Transverse colon (tissue), 3 donors: ENCODE results near the gene RAB4A.
"Not testable (repeated sequence)": the region's sequence is repeated elsewhere in the genome, so short reads cannot be mapped to it uniquely, and the experiment has no call there.

ENCODE experiments used
- CTCF ChIP-seq, 5 experiments: fragments of 200-600 bp in 3 of 5; fragments of 450-650 bp in 2 of 5; sonication (generic) in 3 of 5; IDR thresholded peaks; 1 replicate in 2 of 5; 2 replicates in 3 of 5; pipeline ENCODE4 v1.5.1; 2016 to 2017; ENCODE audit warnings: antibody characterized with exemption in 5 of 5, inconsistent platforms in 3 of 5, mild to moderate bottlenecking in 2 of 5, moderate library complexity in 1 of 5
- POLR2A ChIP-seq: fragments of 450-650 bp; IDR thresholded peaks from one replicate; pipeline ENCODE4 v1.6.1; 2016; ENCODE audit warnings: antibody characterized with exemption, mild to moderate bottlenecking, moderate library complexity

DNA sequence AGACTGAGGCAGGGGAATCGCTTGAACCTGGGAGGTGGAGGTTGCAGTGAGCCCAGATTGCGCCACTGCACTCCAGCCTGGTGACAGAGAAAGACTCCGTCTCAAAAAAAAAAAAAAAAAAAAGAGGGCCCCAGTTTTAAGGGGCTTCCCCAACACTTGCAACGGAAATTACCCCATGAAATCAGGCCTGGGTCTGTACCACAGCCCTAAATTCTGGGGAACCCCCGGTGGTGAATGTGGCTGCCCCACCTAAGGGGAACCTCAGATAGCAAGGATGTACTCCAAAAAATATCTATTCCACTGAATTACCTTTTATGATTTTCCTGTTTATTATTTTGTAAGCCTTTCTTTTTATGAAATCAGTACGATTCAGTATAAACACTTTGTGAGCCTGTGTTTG is 56.9 kb downstream of the RAB4A start:
- TF ChIP-seq CTCF (IDR thresholded peaks at IDR 0.05); POLR2A: not testable (repeated sequence)
